ENCODE data around the gene EYS.

- TF ChIP-seq POLR2A (IDR thresholded peaks at IDR 0.05): no peak
- no peak for TF ChIP-seq CTCF (IDR thresholded peaks at IDR 0.05)
These were observed 1966.3 kb downstream of the EYS start for GRCh38 chr6:63740709-63741108.
